NCI-H2171 treated with DMSO at 0.1 percent for 48 hours (cell line): ENCODE data around the gene PXK.
A peak's percentile ranks its signal among the peaks of the same experiment; 100 is the strongest.
"Not testable (repeated sequence)": the region's sequence is repeated elsewhere in the genome, so short reads cannot be mapped to it uniquely, and the experiment has no call there.

Source experiments
- DNase-seq: peaks from one replicate; lab custom pipeline; 2025; lab: John Stamatoyannopoulos, UW

Gene PXK

DNA sequence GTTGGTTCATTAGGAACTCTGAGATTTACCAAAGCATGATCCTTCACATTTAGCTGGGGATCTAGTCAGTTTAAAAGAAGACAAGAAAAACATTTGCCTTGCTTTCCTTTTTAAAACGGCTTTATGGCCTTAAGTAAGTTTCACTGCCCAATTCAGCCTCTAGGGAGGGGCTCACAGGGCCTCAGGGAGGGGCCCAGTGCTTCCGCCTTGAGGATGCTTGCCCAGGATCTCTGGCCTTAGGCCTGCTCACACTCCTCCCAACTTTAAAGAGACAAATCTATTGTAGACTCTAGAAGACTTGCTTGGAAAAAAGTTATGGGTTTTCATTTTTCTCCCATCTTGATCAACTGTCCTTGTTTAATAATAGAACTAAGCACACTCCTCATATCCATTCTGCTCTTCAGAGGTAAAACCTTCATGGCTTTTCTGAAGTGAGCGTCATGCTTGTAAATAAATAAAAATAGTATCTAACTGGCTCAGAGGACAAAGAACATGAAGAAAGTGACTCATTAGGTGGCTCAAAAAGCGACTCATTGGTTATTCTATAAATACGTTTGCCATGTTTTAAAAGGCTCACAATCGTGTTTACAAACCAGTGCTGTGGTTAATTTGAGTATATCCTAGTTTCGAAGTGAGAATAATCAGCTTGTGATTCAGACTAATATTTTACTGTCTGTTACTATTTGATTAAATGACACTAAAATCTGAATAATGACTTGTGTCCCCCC, 87.3 kb downstream of the PXK start:
- DNase-seq = no peak

DNA sequence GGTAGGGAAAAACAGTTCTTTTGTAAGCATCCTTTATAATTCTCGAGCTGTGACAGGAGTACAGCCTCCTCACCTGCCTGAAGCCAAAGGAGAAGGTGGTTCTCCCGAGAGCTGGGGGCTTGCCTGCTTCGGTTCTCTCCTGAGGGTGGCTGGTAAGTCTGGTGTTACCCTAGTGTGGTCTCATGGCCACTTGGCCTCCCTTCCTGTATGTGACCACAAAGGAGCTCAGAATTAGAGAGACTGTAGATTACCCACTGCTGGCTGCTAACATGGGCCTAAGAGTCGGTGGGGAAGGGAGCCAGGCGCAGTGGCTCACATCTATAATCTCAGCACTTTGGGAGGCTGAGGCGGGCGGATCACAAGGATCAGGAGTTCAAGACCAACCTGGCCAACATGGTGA, 88.3 kb downstream of the PXK start:
- DNase-seq = no peak

- no peak for DNase-seq
Measured at GRCh38 chr3:58422756-58423325, 90.1 kb downstream of the PXK start.

- no peak for DNase-seq
Measured at GRCh38 chr3:58424613-58425012, 91.9 kb downstream of the PXK start.

DNA sequence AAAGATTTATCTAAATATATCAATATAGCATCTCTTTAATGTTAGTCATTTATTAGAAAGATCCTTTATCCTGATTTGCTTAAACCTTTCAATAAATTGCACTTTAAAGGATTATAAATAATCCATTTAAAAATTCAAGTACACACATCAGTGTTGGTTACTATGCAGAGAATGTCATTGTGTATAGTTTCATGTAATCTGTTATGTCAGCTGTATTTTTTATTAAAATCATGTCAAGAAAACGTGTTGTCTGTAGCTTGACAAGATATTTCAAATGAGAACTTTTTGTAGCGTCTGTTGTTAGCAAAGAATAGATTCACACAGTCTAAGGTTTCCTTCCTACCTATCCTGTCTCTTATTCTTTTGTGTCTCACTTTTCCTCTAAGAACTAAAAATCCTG, 93.1 kb downstream of the PXK start:
- DNase-seq = no peak

GRCh38 chr3:58427661-58428361, 95.1 kb downstream of the PXK start:
- no peak for DNase-seq

- no peak for DNase-seq
Measured at GRCh38 chr3:58429657-58430056, 97.0 kb downstream of the PXK start.

DNA sequence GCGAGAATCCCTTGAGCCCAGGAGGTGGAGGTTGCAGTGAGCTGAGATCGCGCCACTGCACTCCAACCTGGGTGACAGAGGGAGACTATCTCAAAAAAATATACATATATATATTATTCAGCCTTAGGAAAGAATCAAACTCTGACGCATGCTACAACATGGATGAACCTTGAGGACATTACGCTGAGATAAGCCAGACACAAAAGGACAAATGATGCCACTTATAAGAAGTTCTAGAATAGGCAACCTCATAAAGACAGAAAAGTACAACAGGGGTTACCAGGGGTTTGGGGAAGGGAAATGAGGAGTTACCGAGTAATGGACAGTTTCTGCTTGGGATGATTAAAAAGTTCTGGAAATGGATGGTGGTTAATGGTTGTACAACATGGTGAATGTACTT, 100.2 kb downstream of the PXK start:
- DNase-seq = no peak

DNA sequence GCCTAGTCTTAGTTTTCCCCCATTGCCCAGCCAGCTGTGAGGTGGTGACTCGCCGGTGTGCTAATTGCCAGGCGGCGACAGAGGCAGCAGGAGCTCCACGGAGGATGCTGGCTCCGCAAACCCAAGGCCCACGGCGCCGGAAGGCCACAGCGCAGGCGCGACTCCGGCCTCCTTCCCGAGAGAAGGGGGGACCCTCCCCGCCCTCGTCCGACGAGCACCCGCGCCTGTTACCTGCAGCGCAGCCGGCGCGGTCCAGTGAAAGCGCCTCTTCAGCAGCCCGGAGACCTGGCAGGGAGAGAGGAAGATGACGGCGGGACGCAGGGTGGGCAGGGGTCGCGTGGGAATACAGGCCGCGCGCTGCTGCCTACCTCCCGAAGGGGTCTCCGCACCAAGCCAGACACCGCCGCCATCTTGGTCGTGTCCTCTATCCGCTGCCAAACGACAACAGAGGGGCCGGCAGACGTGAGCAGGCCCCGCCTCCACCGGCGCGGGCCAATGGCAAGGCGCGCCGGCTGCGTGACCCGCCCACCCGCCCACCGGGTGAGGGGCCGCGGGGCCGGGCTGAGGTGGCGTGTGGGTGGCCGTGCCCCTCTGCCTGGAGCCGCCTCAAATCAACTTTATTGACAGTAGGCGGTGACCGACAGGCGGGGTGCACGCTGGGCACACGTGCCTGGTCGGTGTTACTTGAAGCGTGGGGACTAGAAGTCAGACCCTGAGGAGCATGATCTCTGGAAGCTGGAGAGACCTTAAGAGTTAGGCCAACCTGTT, 100.9 kb downstream of the PXK start, which contains the start of gene PDHB:
Gene PDHB, minus strand, starts transcription at position 433 of the 768 bp plus-strand sequence. Its CDS starts 23 bp downstream, at position 410.
- peak; percentile 79 for DNase-seq

DNA sequence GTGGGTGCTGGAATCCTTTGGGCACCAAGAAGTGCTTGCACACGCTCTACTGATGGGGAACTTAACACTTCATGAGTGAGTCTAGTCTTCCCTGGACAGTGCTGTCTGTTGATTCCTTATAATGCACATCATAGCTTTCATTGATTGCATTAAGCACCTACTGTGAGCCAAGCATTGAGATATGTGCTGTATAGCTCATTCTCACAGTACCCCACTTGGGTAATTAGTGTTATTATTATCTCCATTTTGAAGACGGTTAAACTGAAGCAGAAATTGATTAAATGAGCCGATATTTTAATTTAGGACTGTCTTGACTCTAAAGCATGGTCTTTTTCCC, 101.4 kb downstream of the PXK start:
- no peak for DNase-seq

DNA sequence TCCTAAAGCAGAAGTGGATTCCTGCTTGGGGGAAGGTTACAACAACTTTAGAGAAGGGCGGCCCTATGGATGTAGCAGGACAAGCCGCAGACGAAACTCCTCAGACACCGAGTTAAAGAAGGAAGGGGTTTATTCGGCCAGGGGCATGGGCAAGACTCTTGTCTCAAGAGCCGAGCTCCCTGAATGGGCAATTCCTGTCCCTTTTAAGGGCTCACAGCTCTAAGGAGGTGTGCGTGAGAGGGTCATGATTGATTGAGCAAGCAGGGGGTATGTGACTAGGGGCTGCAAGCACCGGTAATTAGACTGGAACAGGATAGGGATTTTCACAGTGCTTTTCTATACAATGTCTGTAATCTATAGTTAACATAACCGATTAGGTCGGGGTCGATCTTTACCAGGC, 101.8 kb downstream of the PXK start:
- no peak for DNase-seq

- DNase-seq = no peak
Measured at GRCh38 chr3:58434990-58435389, 102.3 kb downstream of the PXK start.

DNA sequence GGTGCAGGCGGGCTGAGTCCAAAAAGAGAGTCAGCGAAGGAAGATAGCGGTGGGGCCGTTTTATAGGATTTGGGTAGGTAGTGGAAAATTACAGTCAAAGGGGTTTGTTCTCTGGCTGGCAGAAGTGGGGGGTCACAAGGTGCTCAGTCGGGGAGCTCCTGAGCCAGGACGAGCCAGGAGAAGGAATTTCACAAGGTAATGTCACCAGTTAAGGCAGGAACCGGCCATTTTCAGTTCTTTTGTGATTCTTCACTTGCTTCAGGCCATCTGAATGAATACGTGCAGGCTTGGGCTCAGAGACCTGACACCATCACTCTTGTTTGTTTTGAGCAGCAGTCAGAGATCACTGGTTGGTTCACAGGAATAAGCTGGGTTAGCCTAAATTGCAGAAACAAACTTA, 104.6 kb downstream of the PXK start:
- not testable (repeated sequence) for DNase-seq

GRCh38 chr3:58440996-58441355, 108.3 kb downstream of the PXK start:
- DNase-seq = not testable (repeated sequence)

- DNase-seq = no peak
Measured at GRCh38 chr3:58441514-58442450, 109.1 kb downstream of the PXK start.

DNA sequence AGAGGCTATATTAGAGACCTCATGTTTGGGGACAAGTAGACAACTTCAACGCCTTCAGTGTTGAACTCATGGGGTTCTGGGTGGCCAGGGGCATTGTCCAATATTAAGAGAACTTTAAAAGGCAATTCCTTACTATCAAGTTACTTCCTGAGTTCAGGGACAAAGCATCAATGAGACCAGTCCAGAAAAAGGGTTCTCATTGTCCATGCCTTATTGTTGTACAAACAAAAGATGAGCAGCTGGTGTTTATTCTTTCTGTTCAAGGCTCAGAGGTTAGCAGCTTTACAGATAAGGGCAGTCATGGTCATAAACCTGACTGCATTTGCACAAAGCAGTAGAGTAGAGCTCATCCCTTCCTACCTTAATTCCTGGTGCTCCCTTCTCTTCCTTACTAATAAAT, 119.5 kb downstream of the PXK start:
- no peak for DNase-seq

GRCh38 chr3:58459160-58459559, 126.5 kb downstream of the PXK start:
- DNase-seq = no peak

GRCh38 chr3:58462829-58463180, 130.1 kb downstream of the PXK start:
- no peak for DNase-seq

GRCh38 chr3:58463181-58463941, 130.7 kb downstream of the PXK start:
- DNase-seq = peak; percentile 67

- no peak for DNase-seq
Measured at GRCh38 chr3:58463942-58464271, 131.2 kb downstream of the PXK start.

DNA sequence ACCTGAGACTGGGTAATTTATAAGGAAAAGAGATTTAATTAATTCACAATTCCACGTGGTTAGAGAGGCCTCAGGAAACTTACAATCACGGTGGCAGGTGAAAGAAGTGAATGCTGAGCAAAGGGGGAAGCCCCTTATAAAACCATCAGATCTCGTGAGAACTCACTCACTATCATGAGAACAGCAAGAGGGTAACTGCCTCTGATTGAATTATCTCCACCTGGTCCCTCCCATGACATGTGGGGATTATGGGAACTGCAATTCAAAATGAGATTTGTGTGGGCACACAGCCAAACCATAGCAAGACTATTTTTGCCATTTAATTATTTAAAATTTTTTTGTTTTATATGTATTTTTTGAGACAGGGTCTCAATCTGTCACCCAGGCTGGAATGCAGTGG, 132.2 kb downstream of the PXK start:
- DNase-seq = no peak
